ENCODE measurements around the gene GDI1.

DNA sequence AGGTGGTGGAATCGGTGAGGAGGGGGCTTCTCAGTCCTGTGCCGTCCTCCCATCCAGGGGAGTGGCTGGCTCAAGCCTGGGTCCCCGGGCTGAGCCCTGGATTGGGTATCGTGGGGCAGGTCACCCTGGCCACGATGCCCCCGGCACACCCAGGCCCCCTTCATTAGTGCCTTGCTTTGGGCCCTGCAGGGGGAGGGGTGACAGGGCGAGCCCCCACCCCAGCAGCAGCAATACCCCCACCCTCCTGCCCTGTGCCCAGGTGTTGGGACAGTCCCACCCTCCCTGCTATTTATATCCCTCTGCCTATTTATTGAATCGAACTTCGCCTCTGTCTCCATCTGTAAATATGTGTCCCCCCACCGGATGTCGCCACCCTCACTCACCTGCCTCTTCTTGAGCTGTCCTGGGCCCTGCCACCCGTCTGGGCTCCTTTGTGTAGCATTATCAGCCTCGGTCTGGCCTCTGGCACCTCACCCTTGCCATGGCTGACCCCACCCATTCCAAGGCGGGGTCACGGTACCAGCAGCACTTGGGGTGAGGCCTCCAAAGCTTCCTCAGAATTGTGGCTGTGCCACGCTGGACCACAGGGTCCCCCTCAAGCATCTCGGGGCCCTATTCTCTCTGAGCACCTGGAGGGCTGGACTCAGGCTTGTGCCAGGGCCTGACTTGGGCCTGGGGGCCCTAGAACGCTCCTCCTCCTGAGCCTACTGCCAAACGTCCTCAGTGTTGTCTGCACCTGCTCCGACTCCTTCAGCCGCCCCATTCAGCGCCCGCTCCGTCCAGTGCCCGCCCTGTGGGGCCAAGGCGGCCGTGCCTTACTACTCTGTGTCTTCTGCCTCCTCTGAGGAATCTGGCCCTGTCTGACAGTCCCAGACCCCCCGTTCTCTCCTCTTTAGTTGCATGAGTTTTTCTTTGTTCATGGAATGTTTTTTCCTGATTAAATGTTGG, 36.0 kb downstream of the GDI1 start:
- TF ChIP-seq, protein P1, sequence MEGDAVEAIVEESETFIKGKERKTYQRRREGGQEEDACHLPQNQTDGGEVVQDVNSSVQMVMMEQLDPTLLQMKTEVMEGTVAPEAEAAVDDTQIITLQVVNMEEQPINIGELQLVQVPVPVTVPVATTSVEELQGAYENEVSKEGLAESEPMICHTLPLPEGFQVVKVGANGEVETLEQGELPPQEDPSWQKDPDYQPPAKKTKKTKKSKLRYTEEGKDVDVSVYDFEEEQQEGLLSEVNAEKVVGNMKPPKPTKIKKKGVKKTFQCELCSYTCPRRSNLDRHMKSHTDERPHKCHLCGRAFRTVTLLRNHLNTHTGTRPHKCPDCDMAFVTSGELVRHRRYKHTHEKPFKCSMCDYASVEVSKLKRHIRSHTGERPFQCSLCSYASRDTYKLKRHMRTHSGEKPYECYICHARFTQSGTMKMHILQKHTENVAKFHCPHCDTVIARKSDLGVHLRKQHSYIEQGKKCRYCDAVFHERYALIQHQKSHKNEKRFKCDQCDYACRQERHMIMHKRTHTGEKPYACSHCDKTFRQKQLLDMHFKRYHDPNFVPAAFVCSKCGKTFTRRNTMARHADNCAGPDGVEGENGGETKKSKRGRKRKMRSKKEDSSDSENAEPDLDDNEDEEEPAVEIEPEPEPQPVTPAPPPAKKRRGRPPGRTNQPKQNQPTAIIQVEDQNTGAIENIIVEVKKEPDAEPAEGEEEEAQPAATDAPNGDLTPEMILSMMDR (conservative IDR thresholded peaks at IDR 0.05; ENCODE audit: low read depth in 2 of 2): no peak; a peak in 1 of 4 replicates
- TF ChIP-seq, protein P2, sequence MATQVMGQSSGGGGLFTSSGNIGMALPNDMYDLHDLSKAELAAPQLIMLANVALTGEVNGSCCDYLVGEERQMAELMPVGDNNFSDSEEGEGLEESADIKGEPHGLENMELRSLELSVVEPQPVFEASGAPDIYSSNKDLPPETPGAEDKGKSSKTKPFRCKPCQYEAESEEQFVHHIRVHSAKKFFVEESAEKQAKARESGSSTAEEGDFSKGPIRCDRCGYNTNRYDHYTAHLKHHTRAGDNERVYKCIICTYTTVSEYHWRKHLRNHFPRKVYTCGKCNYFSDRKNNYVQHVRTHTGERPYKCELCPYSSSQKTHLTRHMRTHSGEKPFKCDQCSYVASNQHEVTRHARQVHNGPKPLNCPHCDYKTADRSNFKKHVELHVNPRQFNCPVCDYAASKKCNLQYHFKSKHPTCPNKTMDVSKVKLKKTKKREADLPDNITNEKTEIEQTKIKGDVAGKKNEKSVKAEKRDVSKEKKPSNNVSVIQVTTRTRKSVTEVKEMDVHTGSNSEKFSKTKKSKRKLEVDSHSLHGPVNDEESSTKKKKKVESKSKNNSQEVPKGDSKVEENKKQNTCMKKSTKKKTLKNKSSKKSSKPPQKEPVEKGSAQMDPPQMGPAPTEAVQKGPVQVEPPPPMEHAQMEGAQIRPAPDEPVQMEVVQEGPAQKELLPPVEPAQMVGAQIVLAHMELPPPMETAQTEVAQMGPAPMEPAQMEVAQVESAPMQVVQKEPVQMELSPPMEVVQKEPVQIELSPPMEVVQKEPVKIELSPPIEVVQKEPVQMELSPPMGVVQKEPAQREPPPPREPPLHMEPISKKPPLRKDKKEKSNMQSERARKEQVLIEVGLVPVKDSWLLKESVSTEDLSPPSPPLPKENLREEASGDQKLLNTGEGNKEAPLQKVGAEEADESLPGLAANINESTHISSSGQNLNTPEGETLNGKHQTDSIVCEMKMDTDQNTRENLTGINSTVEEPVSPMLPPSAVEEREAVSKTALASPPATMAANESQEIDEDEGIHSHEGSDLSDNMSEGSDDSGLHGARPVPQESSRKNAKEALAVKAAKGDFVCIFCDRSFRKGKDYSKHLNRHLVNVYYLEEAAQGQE (IDR thresholded peaks at IDR 0.05; ENCODE audit: unreplicated experiment): no peak
- TF ChIP-seq EZH2 (IDR thresholded peaks at IDR 0.05; ENCODE audit: low read depth, unreplicated experiment): no peak
